Urinary bladder (tissue), 4 donors: ENCODE measurements around the gene SBF1. TPM values are rescaled to one million over a fixed set of nuclear protein-coding genes. Genes with fewer than 3 reads are reported as not detected.
"Not testable (repeated sequence)": the region's sequence is repeated elsewhere in the genome, so short reads cannot be mapped to it uniquely, and the experiment has no call there.

Experiments
- DNase-seq: peaks from one replicate; pipeline ENCODE4 v3.0.0-alpha.2; 2015; ENCODE audit errors: extremely low spot score
- H3K27ac ChIP-seq: one replicate; pipeline ENCODE4 v1.5.1; 2013; ENCODE audit warnings: low read depth, mild to moderate bottlenecking, moderate library complexity
- H3K36me3 ChIP-seq: one replicate; pipeline ENCODE4 v1.6.1; 2013; ENCODE audit warnings: mild to moderate bottlenecking, moderate library complexity; ENCODE audit not compliant: insufficient read depth
- H3K4me1 ChIP-seq: one replicate; pipeline ENCODE4 v1.6.1; 2013; ENCODE audit warnings: mild to moderate bottlenecking, moderate library complexity; ENCODE audit not compliant: insufficient read depth
- H3K4me3 ChIP-seq: one replicate; pipeline ENCODE4 v1.5.1; 2013; ENCODE audit warnings: low read depth, low read length
- WGBS: extraction: QIAGEN DNeasy Blood & Tissue Kit; methylation state at CpG from one replicate; pipeline ENCODE4 v1.1.7; 2013; 5-methylcytosine and 5-hydroxymethylcytosine counted together
- polyA plus RNA-seq: library from polyadenylated mRNA; stranded (reverse); fragments of 200-250 nt; gene quantifications from one replicate; pipeline ENCODE4 v1.2.3, GENCODE V29; 2013
- total RNA-seq: library from RNA; depleted of rRNA; stranded (reverse); fragments of >200 nt; gene quantifications from one replicate; pipeline ENCODE4 v1.2.3, GENCODE V29; 2014
- donor health status: healthy with polysubstance abuse.
- donor health status: healthy.

SBF1 gene
- total and polyA plus RNA-seq, 2 donors = 28.3 to 44.8 TPM

GRCh38 chr22:50419116-50419515, 55.7 kb downstream of the SBF1 start:
- Histone ChIP-seq H3K36me3 (peaks cover 9% of the 10 kb centered on the region), H3K4me1 (no peaks in the 10 kb centered on the region), H3K27ac (no peak overlapping the region), H3K4me3 (no peak overlapping the region)
- WGBS = 95% methylated on average over 9 of the region's 9 CpGs
- DNase-seq = no peak

GRCh38 chr22:50418624-50419023, 56.2 kb downstream of the SBF1 start:
- DNase-seq = no peak
- Histone ChIP-seq H3K4me3 (no peak overlapping the region), H3K27ac (no peak overlapping the region), H3K36me3 (peaks cover 7% of the 10 kb centered on the region), H3K4me1 (no peaks in the 10 kb centered on the region)
- WGBS = 98% methylated on average over 5 of the region's 5 CpGs

- Histone ChIP-seq H3K36me3 (peaks cover 7% of the 10 kb centered on the region), H3K27ac (no peak overlapping the region), H3K4me1 (no peaks in the 10 kb centered on the region), H3K4me3 (no peak overlapping the region)
- no peak for DNase-seq
- 89% methylated on average over 13 of the region's 13 CpGs for WGBS
Observed at GRCh38 chr22:50417411-50418210, 57.2 kb downstream of the SBF1 start.

GRCh38 chr22:50416996-50417395, 57.8 kb downstream of the SBF1 start:
- Histone ChIP-seq H3K4me1 (no peaks in the 10 kb centered on the region), H3K4me3 (no peak overlapping the region), H3K27ac (no peak overlapping the region), H3K36me3 (peaks cover 7% of the 10 kb centered on the region)
- DNase-seq = no peak
- 91% methylated on average over 8 of the region's 8 CpGs for WGBS

GRCh38 chr22:50415426-50415825, 59.4 kb downstream of the SBF1 start:
- WGBS = 96% methylated on average over 12 of the region's 12 CpGs
- Histone ChIP-seq H3K36me3 (peaks cover 7% of the 10 kb centered on the region), H3K4me3 (no peak overlapping the region), H3K27ac (no peak overlapping the region), H3K4me1 (no peaks in the 10 kb centered on the region)
- DNase-seq = no peak

GRCh38 chr22:50414476-50415248, 60.2 kb downstream of the SBF1 start:
- Histone ChIP-seq H3K4me1 (no peaks in the 10 kb centered on the region), H3K36me3 (peaks cover 5% of the 10 kb centered on the region), H3K4me3 (no peak overlapping the region), H3K27ac (no peak overlapping the region)
- no peak for DNase-seq
- WGBS = 94% methylated on average over 31 of the region's 31 CpGs

- DNase-seq, H3K4me1 ChIP-seq, H3K4me3 ChIP-seq, H3K36me3 ChIP-seq, H3K27ac ChIP-seq: not testable (repeated sequence)
- WGBS = 79% methylated on average over 9 of the region's 9 CpGs
Observed at GRCh38 chr22:50408954-50409353, 65.9 kb downstream of the SBF1 start.

- Histone ChIP-seq H3K27ac (no peak overlapping the region), H3K36me3 (peaks cover 7% of the 10 kb centered on the region), H3K4me3 (no peak overlapping the region), H3K4me1 (no peaks in the 10 kb centered on the region)
- DNase-seq = no peak
- WGBS = 89% methylated on average over 13 of the region's 13 CpGs
Observed at GRCh38 chr22:50408311-50408710, 66.5 kb downstream of the SBF1 start.

GRCh38 chr22:50406416-50407170, 68.2 kb downstream of the SBF1 start:
- Histone ChIP-seq H3K4me1 (no peaks in the 10 kb centered on the region), H3K36me3 (peaks cover 7% of the 10 kb centered on the region), H3K27ac (no peak overlapping the region), H3K4me3 (no peak overlapping the region)
- WGBS = 96% methylated on average over 25 of the region's 25 CpGs
- DNase-seq = no peak

- Histone ChIP-seq H3K4me1 (no peaks in the 10 kb centered on the region), H3K36me3 (peaks cover 5% of the 10 kb centered on the region), H3K4me3 (no peak overlapping the region), H3K27ac (no peak overlapping the region)
- no peak for DNase-seq
- WGBS = 33% methylated on average over 8 of the region's 8 CpGs
Observed at GRCh38 chr22:50403701-50404101, 71.1 kb downstream of the SBF1 start.

- DNase-seq = no peak
- WGBS = 92% methylated on average over 4 of the region's 4 CpGs
- Histone ChIP-seq H3K27ac (no peak overlapping the region), H3K36me3 (peaks cover 3% of the 10 kb centered on the region), H3K4me1 (no peaks in the 10 kb centered on the region), H3K4me3 (no peak overlapping the region)
Observed at GRCh38 chr22:50401907-50402306, 72.9 kb downstream of the SBF1 start.

- no peak for DNase-seq
- no peaks in the 10 kb centered on the region for H3K36me3 ChIP-seq
- H3K27ac ChIP-seq = no peak overlapping the region
- H3K4me1 ChIP-seq = no peaks in the 10 kb centered on the region
- no peak overlapping the region for H3K4me3 ChIP-seq
- 99% methylated on average over 5 of the region's 5 CpGs for WGBS
Observed at GRCh38 chr22:50400931-50401330, 73.9 kb downstream of the SBF1 start.

- H3K4me3 ChIP-seq = no peak overlapping the region
- no peak for DNase-seq
- H3K4me1 ChIP-seq = no peaks in the 10 kb centered on the region
- WGBS = 82% methylated on average over 4 of the region's 4 CpGs
- no peak overlapping the region for H3K27ac ChIP-seq
- no peaks in the 10 kb centered on the region for H3K36me3 ChIP-seq
Observed at GRCh38 chr22:50400406-50400805, 74.4 kb downstream of the SBF1 start.
